ENCODE data around the gene HEBP2.
"Not testable (repeated sequence)": the region's sequence is repeated elsewhere in the genome, so short reads cannot be mapped to it uniquely, and the experiment has no call there.

HEBP2 gene, protein sequence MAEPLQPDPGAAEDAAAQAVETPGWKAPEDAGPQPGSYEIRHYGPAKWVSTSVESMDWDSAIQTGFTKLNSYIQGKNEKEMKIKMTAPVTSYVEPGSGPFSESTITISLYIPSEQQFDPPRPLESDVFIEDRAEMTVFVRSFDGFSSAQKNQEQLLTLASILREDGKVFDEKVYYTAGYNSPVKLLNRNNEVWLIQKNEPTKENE

DNA sequence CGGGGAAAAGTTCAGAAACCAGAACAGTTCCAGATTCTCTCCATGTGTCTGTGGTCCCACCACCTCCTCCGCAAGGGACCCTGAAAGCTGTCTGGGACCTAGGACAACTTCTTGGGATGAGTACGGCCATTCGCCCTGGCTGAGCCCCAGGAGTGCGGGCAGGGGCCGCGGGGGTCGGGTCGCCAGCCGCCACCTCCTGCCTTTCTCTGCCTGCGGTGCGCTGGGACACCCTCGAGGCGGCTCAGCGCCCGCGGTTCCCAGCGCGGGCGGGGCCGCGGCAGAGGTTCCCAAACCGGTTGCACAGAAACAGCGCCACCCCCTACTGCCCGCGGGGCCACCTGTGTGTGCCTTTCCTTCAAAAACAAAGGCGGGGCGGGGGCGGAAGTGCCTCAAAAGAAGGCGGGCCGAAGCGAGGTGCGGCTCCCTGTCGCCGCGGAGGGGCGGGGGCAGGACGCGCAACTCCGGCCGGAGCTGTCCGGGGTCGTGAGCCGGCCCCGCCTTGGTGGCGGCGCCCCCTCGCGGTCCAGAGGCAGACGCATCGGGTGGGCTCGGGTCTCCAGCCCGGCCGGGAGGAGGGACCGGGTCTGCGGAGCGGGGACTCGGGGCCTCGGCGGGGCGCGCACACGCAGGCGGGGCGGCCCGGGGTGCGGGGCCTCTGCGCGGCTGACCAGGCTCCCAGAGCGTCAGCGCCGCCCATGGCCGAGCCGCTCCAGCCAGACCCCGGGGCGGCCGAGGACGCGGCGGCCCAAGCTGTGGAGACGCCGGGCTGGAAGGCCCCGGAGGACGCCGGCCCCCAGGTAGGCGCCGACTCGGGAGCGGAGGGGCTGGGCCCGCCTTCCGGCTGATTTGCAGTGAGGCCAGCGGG, at the start of gene HEBP2:
TSS of gene HEBP2 (plus strand) at position 423 of the 865 bp plus-strand sequence. CDS start at position 696, 273 bp downstream.
- DNase-seq, result peak; percentile 96

DNA sequence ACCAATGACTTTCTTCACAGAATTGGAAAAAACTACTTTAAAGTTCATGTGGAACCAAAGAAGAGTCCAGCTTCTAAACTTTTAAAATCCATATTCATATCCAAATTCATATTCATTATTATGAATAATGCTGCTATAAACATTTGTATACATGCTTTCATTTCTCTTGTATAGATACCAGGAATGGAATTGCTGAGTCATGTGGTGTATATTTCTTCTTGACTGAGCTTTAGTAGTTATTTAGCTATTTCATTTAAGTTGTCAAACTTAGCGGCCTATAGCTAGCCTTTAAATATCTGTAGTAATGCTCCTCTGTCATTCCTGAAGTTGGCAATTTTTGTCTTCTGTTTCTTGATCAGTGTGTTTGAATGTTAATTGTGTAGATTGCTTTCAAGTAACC, 46.1 kb upstream of the HEBP2 start:
- no peak for DNase-seq

DNA sequence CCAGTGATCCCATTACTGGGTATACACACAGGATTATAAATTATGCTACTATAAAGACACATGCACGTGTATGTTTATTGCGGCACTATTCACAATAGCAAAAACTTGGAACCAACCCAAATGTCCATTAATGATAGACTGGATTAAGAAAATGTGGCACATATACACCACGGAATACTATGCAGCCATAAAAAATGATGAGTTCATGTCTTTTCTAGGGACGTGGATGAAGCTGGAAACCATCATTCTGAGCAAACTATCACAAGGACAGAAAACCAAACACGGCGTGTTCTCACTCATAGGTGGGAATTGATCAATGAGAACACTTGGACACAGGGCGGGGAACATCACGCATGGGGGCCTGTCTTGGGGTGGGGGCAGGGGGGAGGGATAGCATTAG, 35.3 kb upstream of the HEBP2 start:
- not testable (repeated sequence) for DNase-seq

DNA sequence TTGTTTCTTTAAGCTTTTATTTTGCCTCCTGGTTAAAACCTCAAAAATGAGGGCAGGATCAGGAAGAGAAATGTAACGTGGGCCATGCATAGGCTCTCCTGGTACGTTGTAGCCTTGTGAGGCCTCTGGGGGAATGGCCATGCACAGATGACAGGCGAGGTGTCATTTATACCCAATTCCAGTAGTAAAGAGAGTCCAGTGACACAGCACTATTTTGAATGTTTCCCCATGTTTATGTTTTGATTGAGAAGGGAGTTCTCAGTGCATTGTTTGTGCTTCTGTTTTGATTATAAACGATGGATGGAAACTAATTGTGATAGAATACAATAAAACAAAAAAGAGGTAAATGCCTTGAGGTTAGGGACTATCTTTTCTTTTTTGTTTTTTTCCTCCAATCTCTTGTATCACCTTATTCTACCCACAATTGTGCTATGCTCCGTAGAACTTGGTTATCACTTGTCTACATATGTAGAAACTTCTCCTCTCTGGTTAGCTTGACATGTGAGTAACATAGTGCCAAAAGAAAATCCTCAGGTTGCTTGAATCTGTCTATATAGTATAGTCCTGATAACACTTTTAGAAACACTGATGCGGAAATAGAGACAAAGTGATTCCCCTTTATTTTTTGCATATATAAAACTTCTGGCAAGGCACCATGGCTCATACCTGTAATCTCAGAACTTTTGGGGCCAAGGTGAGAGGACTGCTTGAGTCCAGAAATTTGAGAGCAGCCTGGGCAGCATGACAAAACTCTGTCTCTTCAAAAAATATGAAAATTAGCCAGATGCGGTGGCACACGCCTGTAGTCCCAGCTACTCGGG, 33.2 kb upstream of the HEBP2 start:
- no peak for DNase-seq

DNA sequence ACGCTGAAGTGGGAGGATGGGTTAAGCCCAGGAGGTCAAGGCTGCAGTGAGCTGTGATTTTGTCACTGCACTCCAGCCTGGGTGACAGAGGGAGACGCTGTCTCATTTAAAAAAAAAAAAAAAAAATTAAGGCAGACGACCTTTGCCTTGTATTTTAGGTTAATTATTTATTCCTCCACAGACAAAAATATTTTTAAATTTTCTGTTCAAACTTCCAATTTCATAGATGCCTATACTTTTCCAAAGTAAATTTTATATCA, 32.6 kb upstream of the HEBP2 start:
- no peak for DNase-seq

DNA sequence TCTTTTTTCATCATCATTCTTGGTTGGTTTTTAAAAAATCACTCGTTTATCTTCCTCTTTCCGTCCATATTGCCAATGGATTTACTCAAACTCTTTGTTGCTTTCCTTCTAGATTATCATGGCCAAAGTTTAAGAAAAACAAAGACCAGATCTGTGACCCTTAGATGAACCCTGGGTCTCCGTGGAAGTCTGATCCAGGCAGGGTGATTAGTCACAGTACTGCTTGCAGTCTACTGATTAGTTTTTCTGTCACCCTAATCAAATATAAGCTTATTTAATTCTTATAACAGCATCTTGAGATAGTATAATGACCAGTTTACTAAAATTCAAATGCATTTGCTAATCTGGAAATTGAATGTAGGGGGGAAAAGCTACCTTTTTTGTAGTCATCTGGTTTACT, 32.3 kb upstream of the HEBP2 start:
- no peak for DNase-seq

DNA sequence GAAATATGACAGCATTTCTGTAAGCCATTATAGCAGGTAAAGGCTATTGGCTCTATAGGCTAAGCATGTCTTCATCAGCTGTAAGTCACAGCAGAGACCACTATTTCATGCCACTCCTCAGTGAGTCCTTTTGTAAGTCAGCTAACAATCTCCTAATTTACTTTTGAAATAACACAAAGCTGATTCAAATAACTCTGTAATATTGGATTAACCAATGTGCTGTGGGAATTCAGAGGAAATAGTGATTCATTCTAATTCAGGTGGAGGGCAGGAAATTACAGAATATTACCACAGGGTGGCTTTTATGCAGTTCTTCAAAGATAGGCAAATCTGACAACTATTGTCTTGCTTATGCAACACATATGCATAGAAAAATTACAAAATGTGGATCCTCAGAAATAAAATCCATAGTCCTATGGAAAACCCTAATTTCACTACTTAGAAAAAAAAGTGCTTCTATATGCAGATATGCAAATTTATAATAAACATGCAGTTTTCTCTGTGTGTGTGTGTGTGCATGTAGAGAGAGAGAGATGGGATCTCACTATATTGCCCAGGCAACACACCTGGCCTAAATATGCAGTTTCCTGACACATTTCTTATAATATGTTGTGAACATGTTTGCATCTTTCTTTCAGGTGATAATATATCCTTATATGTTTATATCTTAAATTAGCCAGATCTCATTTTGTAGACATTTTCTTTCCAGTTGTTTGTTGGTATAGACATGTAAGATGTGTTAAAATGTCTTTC, 31.1 kb upstream of the HEBP2 start:
- DNase-seq, result peak; percentile 31

DNA sequence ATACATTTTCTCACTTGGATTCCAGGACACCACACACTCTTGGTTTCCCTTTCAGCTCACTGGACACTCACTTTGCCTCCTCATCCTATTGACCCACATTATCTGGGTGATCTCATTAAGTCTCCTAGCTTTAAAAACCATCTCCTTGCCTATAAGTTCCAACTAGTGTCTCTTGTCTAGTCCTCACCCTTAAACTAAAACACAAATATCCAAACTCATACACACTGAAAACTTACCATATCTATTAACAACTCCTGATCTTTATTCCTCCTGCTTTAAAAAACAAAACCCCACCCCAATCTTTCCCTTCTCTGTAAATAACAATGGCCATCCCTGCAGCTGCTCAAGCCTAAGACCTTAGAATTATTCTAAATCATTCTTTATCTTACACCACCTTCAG, 29.8 kb upstream of the HEBP2 start:
- no peak for DNase-seq

DNA sequence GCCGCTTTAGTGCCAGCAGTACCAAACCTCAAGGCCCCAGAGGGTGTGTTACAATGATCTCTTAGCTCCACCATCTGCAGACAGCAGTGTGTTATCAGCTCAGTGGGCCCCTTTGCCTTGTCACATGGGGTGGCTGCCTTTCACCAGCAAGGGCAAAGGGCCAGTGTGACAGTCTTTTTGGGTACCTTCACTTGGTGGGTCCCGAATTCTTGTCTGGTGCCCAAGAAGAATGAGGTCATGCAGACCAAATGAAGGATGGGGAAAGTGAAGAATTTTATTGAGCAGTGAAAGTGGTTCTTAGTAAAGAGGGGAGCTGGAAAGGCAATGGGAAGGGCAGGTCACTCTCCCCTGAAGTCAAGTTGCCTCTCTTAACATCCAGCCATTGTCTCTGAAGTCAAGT, 29.2 kb upstream of the HEBP2 start:
- DNase-seq, result no peak

DNA sequence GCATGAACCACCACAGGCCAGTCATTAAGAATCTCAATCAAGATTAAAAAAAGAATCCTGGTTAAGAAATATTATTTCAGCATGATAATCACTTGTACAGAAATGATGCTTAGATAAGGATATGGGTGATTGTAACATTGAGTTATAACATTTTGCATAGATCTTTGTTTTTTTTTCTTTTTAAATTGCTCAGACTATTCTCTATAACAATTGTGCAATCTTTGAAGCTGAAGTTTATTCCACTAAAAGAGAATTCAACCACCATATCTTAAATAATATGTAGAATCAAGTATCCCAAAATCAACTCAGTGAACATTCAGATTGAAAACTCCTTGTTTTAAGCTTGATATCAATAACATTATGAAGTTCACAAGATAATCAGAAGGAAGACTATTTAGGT, 27.0 kb upstream of the HEBP2 start:
- DNase-seq, result no peak

DNA sequence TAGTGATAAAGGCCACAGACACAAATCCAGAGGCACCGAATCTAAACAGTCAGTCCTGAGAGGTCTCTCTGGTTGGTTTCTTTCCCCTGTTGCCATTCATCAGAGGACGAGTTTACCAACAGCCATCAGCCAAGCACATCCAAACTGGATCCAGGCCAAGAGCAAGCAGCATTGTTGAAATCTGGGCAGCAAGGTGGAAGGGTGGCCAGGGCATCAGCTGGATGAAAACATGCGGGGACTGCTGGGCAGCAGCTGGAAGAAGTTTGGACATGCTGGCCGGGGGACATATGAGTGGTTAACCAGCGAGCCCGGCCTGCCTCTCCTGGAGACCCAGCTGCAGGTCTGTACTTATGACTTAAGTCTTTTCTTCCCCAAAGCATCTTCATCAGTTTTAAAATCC, 26.2 kb upstream of the HEBP2 start, which contains the start of gene SMIM28:
TSS of gene SMIM28 (plus strand) at position 62 of the 400 bp plus-strand sequence. CDS start at position 230, 168 bp downstream.
- no peak for DNase-seq

DNA sequence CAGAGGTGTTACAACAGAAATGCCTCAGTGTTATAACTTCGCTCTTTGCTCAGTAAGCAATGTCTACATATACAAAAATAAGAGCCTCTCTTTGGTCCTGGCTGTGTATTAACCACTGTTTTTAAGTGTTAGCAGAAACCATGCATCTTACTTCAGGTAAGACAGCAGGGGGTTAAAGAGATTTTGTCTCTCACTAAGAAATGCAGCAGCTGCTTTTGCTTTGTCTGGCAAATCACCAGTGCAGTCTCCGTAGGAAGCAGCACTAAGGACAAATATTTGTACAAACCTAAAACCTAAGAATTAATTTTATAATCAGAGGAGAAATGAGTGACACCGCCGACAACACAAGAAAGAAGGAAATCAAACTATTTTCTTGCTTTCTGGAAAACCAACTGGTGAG, 25.6 kb upstream of the HEBP2 start:
- DNase-seq, result no peak

DNA sequence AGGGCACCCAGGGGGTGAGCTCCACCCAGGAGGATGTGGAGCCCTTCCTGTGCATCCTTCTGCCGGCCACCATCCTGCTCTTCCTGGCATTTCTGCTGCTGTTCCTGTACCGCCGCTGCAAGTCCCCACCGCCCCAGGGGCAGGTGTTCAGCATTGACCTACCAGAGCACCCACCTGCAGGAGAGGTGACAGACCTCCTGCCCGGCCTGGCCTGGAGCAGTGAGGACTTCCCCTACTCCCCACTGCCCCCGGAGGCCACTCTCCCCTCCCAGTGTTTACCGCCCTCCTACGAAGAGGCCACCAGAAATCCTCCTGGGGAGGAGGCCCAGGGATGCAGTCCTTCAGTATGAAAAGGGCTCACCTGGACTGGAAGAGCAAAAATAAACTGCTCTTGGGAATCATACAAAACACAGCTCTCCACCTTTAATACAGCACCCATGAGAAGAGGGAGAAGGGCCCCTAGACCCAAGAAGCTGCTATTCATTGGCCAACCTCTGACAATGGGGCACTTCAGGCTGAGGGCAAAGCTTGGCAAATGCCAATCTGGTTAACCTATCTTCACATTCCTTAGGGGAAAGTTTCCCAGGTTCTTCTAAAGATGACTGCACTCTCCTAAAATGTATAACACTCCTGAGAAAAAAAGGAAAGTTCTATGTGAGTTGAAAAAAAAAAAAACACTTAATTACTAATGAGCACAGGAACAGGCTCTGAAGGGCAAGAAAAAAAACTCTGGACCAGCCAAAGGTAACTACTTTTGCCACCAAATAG, 21.3 kb upstream of the HEBP2 start:
- DNase-seq, result no peak

DNA sequence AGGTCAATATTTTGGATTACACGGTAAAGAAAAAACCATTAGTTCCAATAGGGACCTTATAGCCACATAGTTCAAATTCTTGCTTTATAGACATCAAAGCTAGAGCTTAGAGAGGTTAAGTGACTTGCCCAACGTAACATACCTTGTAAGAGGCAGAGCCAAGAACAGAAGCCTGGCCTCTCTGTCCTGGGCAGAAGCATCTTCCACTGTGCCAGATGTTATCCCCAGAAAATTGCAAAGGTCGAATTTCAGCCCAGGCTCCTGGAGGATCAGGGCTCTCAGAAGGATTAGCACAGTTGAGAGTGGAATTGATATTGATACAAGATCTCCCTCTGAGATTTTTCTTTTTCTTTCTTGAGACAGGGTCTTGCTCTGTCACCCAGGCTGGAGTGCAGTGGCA, 20.2 kb upstream of the HEBP2 start:
- no peak for DNase-seq

DNA sequence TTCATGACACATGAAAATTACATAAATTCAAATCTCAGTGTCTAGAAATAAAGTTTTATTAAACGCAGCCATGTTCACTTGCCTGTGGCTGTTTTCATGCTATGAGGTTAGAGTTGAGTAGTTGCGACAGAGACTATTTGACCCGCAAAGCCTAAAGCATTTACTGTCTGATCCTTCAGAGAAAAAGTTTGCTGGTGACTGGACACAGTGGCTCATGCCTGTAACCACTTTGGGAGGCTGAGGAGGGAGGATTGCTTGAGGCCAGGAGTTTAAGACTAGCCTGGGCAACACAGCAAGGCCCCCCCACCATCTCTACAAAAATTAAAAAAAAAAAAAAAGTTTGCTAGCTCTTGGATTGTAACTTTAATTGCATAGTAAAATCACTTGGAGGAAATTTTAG, 17.1 kb upstream of the HEBP2 start:
- DNase-seq, result no peak

DNA sequence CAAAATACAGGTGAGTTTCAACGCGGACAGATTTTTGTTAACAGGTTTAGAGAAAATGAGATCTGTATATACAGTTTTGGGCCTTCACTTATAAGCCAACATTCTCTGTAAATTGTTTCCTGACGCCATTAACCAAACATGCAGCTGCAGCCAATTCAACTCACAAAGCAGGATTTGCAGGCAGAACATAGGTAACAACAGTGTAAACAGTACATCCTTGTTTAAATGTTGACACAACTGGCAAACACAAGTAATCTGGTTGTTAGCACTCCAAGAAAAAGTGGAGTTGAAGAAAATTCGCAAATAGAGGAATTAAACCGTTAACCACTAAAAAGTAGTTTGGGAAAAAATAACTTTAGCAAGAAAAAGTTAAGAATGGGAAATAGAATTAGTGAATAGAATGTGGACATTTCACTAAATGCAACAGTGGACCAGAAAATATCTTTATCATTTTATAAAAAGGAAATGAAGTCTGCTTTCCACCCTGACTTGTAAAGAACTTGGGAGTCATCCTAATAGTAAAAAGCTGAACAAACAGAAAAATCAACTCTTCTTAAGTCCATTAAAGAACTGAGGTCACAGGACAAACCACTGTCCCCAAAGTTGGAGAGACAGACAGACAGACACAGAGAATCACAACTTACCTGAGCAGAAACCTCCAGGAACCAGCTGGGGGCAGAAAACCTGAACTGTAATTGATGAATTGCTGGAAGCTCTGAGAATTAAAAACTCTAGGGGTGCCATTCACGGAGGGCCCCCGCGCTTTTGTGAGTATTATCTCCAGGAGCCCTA, 16.2 kb upstream of the HEBP2 start:
- no peak for DNase-seq

DNA sequence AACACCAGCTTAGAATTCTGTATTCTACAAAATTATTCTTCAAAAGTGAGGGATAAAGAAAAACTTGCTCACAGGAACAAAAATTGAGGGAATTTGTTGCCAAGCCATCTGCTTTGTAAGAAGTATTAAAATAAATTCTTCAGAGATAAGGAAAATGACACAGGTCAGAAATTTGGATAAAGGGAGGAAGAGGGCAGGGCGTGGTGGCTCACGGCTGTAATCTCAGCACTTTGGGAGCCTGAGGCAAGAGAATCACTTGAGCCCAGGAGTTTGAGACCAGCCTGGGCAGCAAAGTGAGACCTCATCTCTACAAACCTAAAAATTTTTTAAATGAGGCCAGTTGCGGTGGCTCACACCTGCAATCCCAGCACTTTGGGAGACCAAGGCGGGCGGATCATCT, 14.5 kb upstream of the HEBP2 start:
- no peak for DNase-seq

DNA sequence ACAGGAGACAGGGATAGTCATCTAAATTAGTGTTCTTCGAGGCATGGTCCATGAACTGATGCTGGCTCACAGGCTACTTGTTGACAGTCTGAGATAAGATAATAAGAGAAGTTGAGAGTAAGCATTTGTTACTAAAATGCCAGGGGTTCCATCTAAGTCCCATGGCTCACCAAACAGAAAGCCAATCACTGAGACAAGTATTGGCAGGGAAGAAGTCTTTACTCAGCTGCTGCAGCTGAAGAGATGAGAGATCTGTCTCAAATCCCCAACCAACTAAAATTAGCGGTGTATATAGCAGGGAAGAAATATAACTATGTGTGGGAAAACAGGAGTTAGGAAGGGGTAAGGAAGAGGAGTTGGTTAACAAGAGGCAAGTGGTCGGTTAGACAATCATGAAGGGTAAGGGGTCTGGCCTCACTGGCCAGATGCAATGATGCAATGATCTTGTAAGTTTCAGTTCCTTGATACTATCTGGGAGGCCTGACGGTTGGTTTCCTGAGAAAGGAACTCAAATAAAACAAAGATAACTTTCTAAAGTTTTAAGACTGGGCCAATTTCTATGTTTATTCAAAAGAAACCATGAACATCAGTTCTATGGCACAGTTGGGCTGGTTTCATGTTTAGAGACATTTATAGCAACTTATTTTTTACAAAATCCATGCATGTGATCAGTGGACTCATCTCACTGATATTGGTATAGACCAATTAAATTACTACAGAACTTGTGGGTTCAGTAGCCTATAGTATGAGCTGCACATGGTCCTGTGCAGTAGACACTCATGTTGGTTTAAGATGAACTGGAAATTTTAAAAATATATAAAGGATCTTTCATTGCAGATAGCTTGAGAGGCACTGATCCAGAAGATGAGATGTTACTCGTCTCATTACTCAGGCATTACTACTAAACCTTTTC, 9.9 kb upstream of the HEBP2 start:
- no peak for DNase-seq

DNA sequence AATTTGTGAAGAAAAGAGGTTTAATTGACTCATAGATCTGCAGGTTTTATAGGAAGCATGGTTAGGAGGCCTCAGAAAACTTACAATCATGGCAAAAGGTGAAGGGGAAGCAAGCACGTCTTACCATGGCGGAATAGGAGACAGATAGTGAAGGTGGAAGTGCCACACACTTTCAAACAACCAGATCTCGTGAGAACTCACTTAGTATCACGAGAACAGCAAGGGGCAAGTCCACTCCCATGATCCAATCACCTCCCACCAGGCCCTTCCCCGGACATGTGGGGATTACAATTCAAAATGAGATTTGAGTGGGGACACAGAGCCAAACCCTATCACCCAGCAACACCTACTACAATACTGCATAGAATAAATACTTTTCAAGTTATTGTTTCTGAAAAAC, 7.3 kb upstream of the HEBP2 start:
- DNase-seq, result no peak

Measured in activated CD4-positive, alpha-beta T cell treated with anti-CD3 and anti-CD28 coated beads, Interleukin-10, Interleukin-2, amounts not matched to agents 100 ng/mL and 50 ng/mL, durations not matched to agents 16 hours and 8 hours (primary cell).